Adipocyte (in vitro differentiated cells): ENCODE results near the gene PCDHB9.
"Not testable (repeated sequence)": the region's sequence is repeated elsewhere in the genome, so short reads cannot be mapped to it uniquely, and the experiment has no call there.

Experiments used
- DNase-seq: peaks from one replicate; pipeline ENCODE4 v3.0.0-alpha.2; 2015; ENCODE audit warnings: low read depth
- H3K27me3 ChIP-seq: replicated peaks from 2 replicates; pipeline ENCODE4 v1.7.0; 2013; ENCODE audit warnings: mild to moderate bottlenecking, low read length, moderate library complexity; ENCODE audit not compliant: control insufficient read depth, insufficient read depth
- H3K36me3 ChIP-seq: 2 replicates; pipeline ENCODE4 v1.7.0; 2013; ENCODE audit warnings: low read length, mild to moderate bottlenecking, moderate library complexity; ENCODE audit not compliant: control insufficient read depth, insufficient read depth, severe bottlenecking
- H3K4me1 ChIP-seq: 2 replicates; pipeline ENCODE4 v1.7.0; 2013; ENCODE audit warnings: mild to moderate bottlenecking, low read length, moderate library complexity; ENCODE audit not compliant: control insufficient read depth, insufficient read depth
- H3K4me3 ChIP-seq: 2 replicates; pipeline ENCODE4 v1.7.0; 2013; ENCODE audit warnings: mild to moderate bottlenecking, low read length, moderate library complexity
- H3K9ac ChIP-seq: 2 replicates; pipeline ENCODE4 v1.7.0; 2013; ENCODE audit warnings: mild to moderate bottlenecking, low read length, moderate library complexity
- H3K9me3 ChIP-seq: 2 replicates; pipeline ENCODE4 v1.7.0; 2013; ENCODE audit warnings: mild to moderate bottlenecking, low read length, moderate library complexity; ENCODE audit not compliant: control insufficient read depth

PCDHB9 gene

GRCh38 chr5:141172381-141173204 is 14.4 kb upstream of the PCDHB9 start, which contains the start of gene PCDHB7:
Gene PCDHB7 (plus strand): TSS chr5:141172644. CDS start chr5:141172836, 192 bp downstream.
- Histone ChIP-seq H3K4me3 (peak within 1 kb of the TSS; percentile 70), H3K27me3 (no peaks in the 10 kb centered on the region), H3K4me1 (peaks cover 3% of the 10 kb centered on the region), H3K9ac (no peak within 1 kb of the TSS), H3K9me3 (peaks cover 29% of the 10 kb centered on the region), H3K36me3 (no peaks in the 10 kb centered on the region)
- DNase-seq: peak; percentile 79

- not testable (repeated sequence) for H3K36me3 ChIP-seq, DNase-seq
Measured at GRCh38 chr5:141174291-141175104, 12.5 kb upstream of the PCDHB9 start.

GRCh38 chr5:141175933-141176332 is 11.0 kb upstream of the PCDHB9 start:
- H3K4me1 ChIP-seq: peaks cover 3% of the 10 kb centered on the region
- H3K36me3 ChIP-seq: no peaks in the 10 kb centered on the region
- peaks cover 34% of the 10 kb centered on the region for H3K9me3 ChIP-seq
- no peak overlapping the region for H3K4me3 ChIP-seq
- no peak for DNase-seq
- H3K27me3 ChIP-seq: no peaks in the 10 kb centered on the region
- no peak overlapping the region for H3K9ac ChIP-seq

More at GRCh38 chr5:141174291-141175104, 12.5 kb upstream of the PCDHB9 start:
- H3K27me3 ChIP-seq, H3K4me3 ChIP-seq, H3K9ac ChIP-seq, H3K4me1 ChIP-seq: not testable (repeated sequence)
- peaks cover 34% of the 10 kb centered on the region for H3K9me3 ChIP-seq

- H3K36me3 ChIP-seq, H3K9ac ChIP-seq, H3K27me3 ChIP-seq, H3K4me1 ChIP-seq, H3K4me3 ChIP-seq: not testable (repeated sequence)
- peaks cover 40% of the 10 kb centered on the region for H3K9me3 ChIP-seq
- DNase-seq: peak; percentile 36
Measured at GRCh38 chr5:141177577-141178191, 9.3 kb upstream of the PCDHB9 start, which contains the start of gene PCDHB8. Gene PCDHB8 (plus strand): TSS chr5:141177790. CDS start chr5:141178035, 245 bp downstream.

- H3K27me3 ChIP-seq, H3K9ac ChIP-seq, DNase-seq, H3K4me1 ChIP-seq, H3K4me3 ChIP-seq, H3K36me3 ChIP-seq: not testable (repeated sequence)
- peaks cover 42% of the 10 kb centered on the region for H3K9me3 ChIP-seq
Measured at GRCh38 chr5:141179371-141179770, 7.6 kb upstream of the PCDHB9 start.

- not testable (repeated sequence) for H3K4me1 ChIP-seq, H3K9ac ChIP-seq, H3K4me3 ChIP-seq, DNase-seq, H3K36me3 ChIP-seq, H3K27me3 ChIP-seq
- peaks cover 41% of the 10 kb centered on the region for H3K9me3 ChIP-seq
Measured at GRCh38 chr5:141179876-141180275, 7.1 kb upstream of the PCDHB9 start.

- peaks cover 4% of the 10 kb centered on the region for H3K27me3 ChIP-seq
- peaks cover 36% of the 10 kb centered on the region for H3K9me3 ChIP-seq
- H3K4me1 ChIP-seq: no peaks in the 10 kb centered on the region
- no peak for DNase-seq
- H3K4me3 ChIP-seq: no peak overlapping the region
- H3K36me3 ChIP-seq: no peaks in the 10 kb centered on the region
- no peak overlapping the region for H3K9ac ChIP-seq
Measured at GRCh38 chr5:141180313-141180712, 6.6 kb upstream of the PCDHB9 start.

GRCh38 chr5:141182248-141182647 is 4.7 kb upstream of the PCDHB9 start, which contains the start of gene PCDHB16:
Gene PCDHB16 (plus strand): TSS chr5:141182387. CDS start chr5:141182560, 173 bp downstream.
- peak; percentile 69 for DNase-seq
- H3K9ac ChIP-seq: peak within 1 kb of the TSS; percentile 64

GRCh38 chr5:141184117-141184855 is 2.7 kb upstream of the PCDHB9 start:
- Histone ChIP-seq H3K4me3 (peak overlapping the region; percentile 23), H3K9me3 (peaks cover 26% of the 10 kb centered on the region)
- not testable (repeated sequence) for DNase-seq, H3K36me3 ChIP-seq, H3K27me3 ChIP-seq, H3K4me1 ChIP-seq, H3K9ac ChIP-seq

More at GRCh38 chr5:141182248-141182647, 4.7 kb upstream of the PCDHB9 start, which contains the start of gene PCDHB16:
- peak within 1 kb of the TSS; percentile 78 for H3K4me3 ChIP-seq
- peaks cover 34% of the 10 kb centered on the region for H3K9me3 ChIP-seq
- no peaks in the 10 kb centered on the region for H3K36me3 ChIP-seq
- no peaks in the 10 kb centered on the region for H3K4me1 ChIP-seq
- H3K27me3 ChIP-seq: peaks cover 4% of the 10 kb centered on the region

GRCh38 chr5:141188682-141189081 is 1.7 kb downstream of the PCDHB9 start:
- peaks cover 34% of the 10 kb centered on the region for H3K9me3 ChIP-seq
- H3K27me3 ChIP-seq, H3K4me3 ChIP-seq, DNase-seq, H3K9ac ChIP-seq, H3K36me3 ChIP-seq, H3K4me1 ChIP-seq: not testable (repeated sequence)
